ENCODE measurements around the gene IQCE.
A peak's percentile ranks its signal among the peaks of the same experiment; 100 is the strongest.

The IQCE gene

DNA sequence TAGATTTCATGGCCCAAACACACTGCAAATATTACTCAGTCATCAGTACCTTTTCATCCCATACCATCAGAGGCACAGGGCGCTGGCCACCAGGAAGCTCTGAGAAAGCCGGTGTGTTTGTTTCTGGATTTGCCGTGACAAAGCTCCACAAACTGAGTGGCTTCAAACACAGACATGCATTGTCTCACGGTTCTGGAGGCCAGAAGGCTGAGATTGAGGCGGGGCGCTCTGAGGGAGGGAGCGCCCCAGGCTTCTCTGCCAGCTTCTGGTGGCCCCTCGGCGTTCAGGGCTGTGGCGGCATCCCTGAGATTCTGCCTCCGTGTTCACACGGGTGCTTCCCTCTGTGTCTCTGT, 69.3 kb downstream of the IQCE start:
- Histone ChIP-seq H3K27me3 (ENCODE audit: control insufficient read depth in 1 of 2, insufficient read depth in 1 of 2, low read length in 2 of 2) (no peaks in the 10 kb centered on the region), H3K4me1 (ENCODE audit: control insufficient read depth, insufficient read depth, low read depth, low read length) (peaks cover 37% of the 10 kb centered on the region), H3K36me3 (ENCODE audit: control insufficient read depth in 1 of 2, insufficient read depth in 2 of 2, low read depth in 1 of 2, low read length in 2 of 2) (no peaks in the 10 kb centered on the region), H3K18ac (ENCODE audit: low read depth in 1 of 2, low read length in 2 of 2) (no peak overlapping the region), H3K4ac (ENCODE audit: low read depth in 1 of 2, low read length in 2 of 2) (no peak overlapping the region), H3K4me3 (ENCODE audit: insufficient read depth in 1 of 2, low read depth in 1 of 2, low read length in 2 of 2) (no peak overlapping the region), H2BK15ac (ENCODE audit: low read depth, poor library complexity, severe bottlenecking) (no peak overlapping the region), H2AK5ac (ENCODE audit: low read length, severe bottlenecking) (no peak overlapping the region), H4K91ac (ENCODE audit: low read length) (no peak overlapping the region), H3K79me1 (replicated peaks; ENCODE audit: low read length, poor library complexity, severe bottlenecking) (peaks cover 4% of the 10 kb centered on the region), H4K8ac (ENCODE audit: low read length) (no peak overlapping the region), H3K27ac (ENCODE audit: low read length, poor library complexity, severe bottlenecking) (no peak overlapping the region), H3K9ac (ENCODE audit: low read length) (no peak overlapping the region), H3K14ac (ENCODE audit: low read length in 2 of 2) (no peak overlapping the region), H3K9me3 (ENCODE audit: control insufficient read depth, low read length) (no peaks in the 10 kb centered on the region), H2AFZ (ENCODE audit: low read depth, low read length) (no peak overlapping the region), H2BK12ac (ENCODE audit: low read length in 2 of 2) (no peak overlapping the region), H3K4me2 (ENCODE audit: low read length, poor library complexity, severe bottlenecking) (no peak overlapping the region), H2BK120ac (ENCODE audit: low read depth, low read length) (no peak overlapping the region), H2BK5ac (ENCODE audit: low read depth, low read length, poor library complexity, severe bottlenecking) (no peak overlapping the region), H3K23ac (ENCODE audit: low read length in 2 of 2) (no peak overlapping the region)
- DNase-seq: no peak
- 83% methylated on average over 12 of the region's 12 CpGs for WGBS

DNA sequence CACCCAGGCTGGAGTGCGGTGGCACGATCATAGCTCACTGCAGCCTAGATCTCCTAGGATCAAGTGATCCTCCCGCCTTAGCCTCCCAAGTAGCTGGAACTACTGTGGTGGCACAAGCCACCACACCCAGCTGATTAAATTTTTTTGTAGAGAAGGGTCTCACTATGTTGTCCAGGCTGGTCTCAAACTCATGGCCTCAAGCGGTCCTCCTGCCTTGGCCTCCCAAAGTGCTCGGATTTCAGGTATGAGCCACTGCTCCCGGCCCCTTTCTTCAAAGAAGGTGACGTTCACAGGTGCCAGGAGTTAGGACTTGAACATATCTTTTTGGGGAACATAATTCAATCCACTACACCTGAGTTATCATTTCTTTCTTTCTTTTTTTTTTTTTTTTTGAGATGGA, 70.1 kb downstream of the IQCE start:
- no peak overlapping the region for H2BK15ac ChIP-seq (ENCODE audit: low read depth, poor library complexity, severe bottlenecking)
- H3K4me2 ChIP-seq (ENCODE audit: low read length, poor library complexity, severe bottlenecking): no peak overlapping the region

DNA sequence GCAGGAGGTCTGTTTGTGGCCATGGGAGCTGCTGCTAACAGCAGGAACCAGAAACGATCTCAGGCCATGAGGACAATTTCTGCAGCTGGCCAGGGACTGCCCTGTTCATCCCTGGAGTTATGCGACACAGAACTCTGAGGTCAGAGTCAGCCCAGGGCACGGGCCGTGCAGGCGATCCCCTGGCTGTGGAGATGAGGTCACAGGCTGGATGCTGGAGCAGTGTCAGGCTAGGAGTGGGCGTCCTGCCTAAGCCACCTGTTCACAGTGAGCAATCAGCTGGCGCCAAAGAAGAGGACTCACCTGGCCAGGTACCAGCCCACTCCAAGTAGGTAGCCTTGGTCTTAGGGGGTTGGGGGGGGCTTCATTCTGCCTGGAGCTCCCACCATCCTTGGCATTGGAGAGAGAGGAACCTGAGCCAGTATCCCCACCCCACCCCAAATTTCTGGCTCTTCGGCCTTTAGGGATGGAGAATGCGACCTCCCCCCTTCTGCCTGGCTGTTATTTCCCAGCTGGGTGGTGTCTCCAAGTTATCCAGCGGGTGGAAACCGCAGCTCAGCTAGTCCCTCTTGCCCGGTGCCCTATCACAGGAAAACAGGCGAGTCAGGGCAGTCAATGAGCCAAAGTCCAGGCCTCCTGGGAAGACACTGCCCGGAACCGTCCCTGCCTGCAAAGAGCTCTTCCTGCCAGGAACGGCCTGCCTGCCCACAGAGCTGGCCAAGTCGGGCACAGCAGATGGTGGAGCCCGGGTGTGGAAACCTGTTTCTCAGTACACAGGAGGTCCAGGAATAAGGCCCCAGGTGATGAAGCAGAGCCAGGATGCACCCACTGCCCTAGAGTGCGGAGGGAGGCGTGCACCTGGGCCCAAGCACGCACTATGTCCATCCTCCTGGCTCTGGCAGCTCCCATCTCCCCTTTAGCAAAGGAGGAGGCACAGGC, 71.2 kb downstream of the IQCE start:
- no peaks in the 10 kb centered on the region for H3K9me3 ChIP-seq (ENCODE audit: control insufficient read depth, low read length)
- peak overlapping the region; percentile 15 for H2BK15ac ChIP-seq (ENCODE audit: low read depth, poor library complexity, severe bottlenecking)
- H3K4me1 ChIP-seq (ENCODE audit: control insufficient read depth, insufficient read depth, low read depth, low read length): peaks cover 31% of the 10 kb centered on the region
- peak overlapping the region; percentile 95 for H2AK5ac ChIP-seq (ENCODE audit: low read length, severe bottlenecking)
- no peaks in the 10 kb centered on the region for H3K79me1 ChIP-seq (replicated peaks; ENCODE audit: low read length, poor library complexity, severe bottlenecking)
- no peak overlapping the region for H3K4me3 ChIP-seq (ENCODE audit: insufficient read depth in 1 of 2, low read depth in 1 of 2, low read length in 2 of 2)
- no peak overlapping the region for H2AFZ ChIP-seq (ENCODE audit: low read depth, low read length)
- 68% methylated on average over 21 of the region's 21 CpGs for WGBS
- peak overlapping the region in 1 of 2 experiments; percentile 15 for H3K4ac ChIP-seq (ENCODE audit: low read depth in 1 of 2, low read length in 2 of 2)
- H2BK12ac ChIP-seq (ENCODE audit: low read length in 2 of 2): no peak overlapping the region
- H3K4me2 ChIP-seq (ENCODE audit: low read length, poor library complexity, severe bottlenecking): no peak overlapping the region
- H2BK120ac ChIP-seq (ENCODE audit: low read depth, low read length): no peak overlapping the region
- H3K27ac ChIP-seq (ENCODE audit: low read length, poor library complexity, severe bottlenecking): peak overlapping the region; percentile 79
- peaks cover 0 to 10% of the 10 kb centered on the region in 2 experiments for H3K36me3 ChIP-seq (ENCODE audit: control insufficient read depth in 1 of 2, insufficient read depth in 2 of 2, low read depth in 1 of 2, low read length in 2 of 2)
- peak; percentile 64 for DNase-seq
- peak overlapping the region in 1 of 2 experiments; percentile 22 for H3K14ac ChIP-seq (ENCODE audit: low read length in 2 of 2)
- H3K27me3 ChIP-seq (ENCODE audit: control insufficient read depth in 1 of 2, insufficient read depth in 1 of 2, low read length in 2 of 2): no peaks in the 10 kb centered on the region
- no peak overlapping the region for H3K23ac ChIP-seq (ENCODE audit: low read length in 2 of 2)
- H4K8ac ChIP-seq (ENCODE audit: low read length): no peak overlapping the region
- H4K91ac ChIP-seq (ENCODE audit: low read length): peak overlapping the region; percentile 55
- H3K18ac ChIP-seq (ENCODE audit: low read depth in 1 of 2, low read length in 2 of 2): peak overlapping the region in 1 of 2 experiments; percentile 28
- H3K9ac ChIP-seq (ENCODE audit: low read length): peak overlapping the region; percentile 25
- H2BK5ac ChIP-seq (ENCODE audit: low read depth, low read length, poor library complexity, severe bottlenecking): no peak overlapping the region

More for the DNA sequence above, 70.1 kb downstream of the IQCE start:
- no peaks in the 10 kb centered on the region for H3K36me3 ChIP-seq (ENCODE audit: control insufficient read depth in 1 of 2, insufficient read depth in 2 of 2, low read depth in 1 of 2, low read length in 2 of 2)
- DNase-seq: no peak
- no peak overlapping the region for H2AFZ ChIP-seq (ENCODE audit: low read depth, low read length)
- 96% methylated on average over 6 of the region's 7 CpGs for WGBS
- no peak overlapping the region for H3K9ac ChIP-seq (ENCODE audit: low read length)
- peaks cover 4% of the 10 kb centered on the region for H3K79me1 ChIP-seq (replicated peaks; ENCODE audit: low read length, poor library complexity, severe bottlenecking)
- H3K27me3 ChIP-seq (ENCODE audit: control insufficient read depth in 1 of 2, insufficient read depth in 1 of 2, low read length in 2 of 2): no peaks in the 10 kb centered on the region
- no peak overlapping the region for H3K4me3 ChIP-seq (ENCODE audit: insufficient read depth in 1 of 2, low read depth in 1 of 2, low read length in 2 of 2)
- H2BK5ac ChIP-seq (ENCODE audit: low read depth, low read length, poor library complexity, severe bottlenecking): no peak overlapping the region
- H3K18ac ChIP-seq (ENCODE audit: low read depth in 1 of 2, low read length in 2 of 2): no peak overlapping the region
- H3K27ac ChIP-seq (ENCODE audit: low read length, poor library complexity, severe bottlenecking): no peak overlapping the region
- no peak overlapping the region for H3K14ac ChIP-seq (ENCODE audit: low read length in 2 of 2)
- no peak overlapping the region for H2AK5ac ChIP-seq (ENCODE audit: low read length, severe bottlenecking)
- H3K23ac ChIP-seq (ENCODE audit: low read length in 2 of 2): no peak overlapping the region
- no peaks in the 10 kb centered on the region for H3K9me3 ChIP-seq (ENCODE audit: control insufficient read depth, low read length)
- H4K8ac ChIP-seq (ENCODE audit: low read length): no peak overlapping the region
- no peak overlapping the region for H3K4ac ChIP-seq (ENCODE audit: low read depth in 1 of 2, low read length in 2 of 2)
- H2BK120ac ChIP-seq (ENCODE audit: low read depth, low read length): no peak overlapping the region
- H2BK12ac ChIP-seq (ENCODE audit: low read length in 2 of 2): no peak overlapping the region
- H3K4me1 ChIP-seq (ENCODE audit: control insufficient read depth, insufficient read depth, low read depth, low read length): peaks cover 31% of the 10 kb centered on the region
- no peak overlapping the region for H4K91ac ChIP-seq (ENCODE audit: low read length)

DNA sequence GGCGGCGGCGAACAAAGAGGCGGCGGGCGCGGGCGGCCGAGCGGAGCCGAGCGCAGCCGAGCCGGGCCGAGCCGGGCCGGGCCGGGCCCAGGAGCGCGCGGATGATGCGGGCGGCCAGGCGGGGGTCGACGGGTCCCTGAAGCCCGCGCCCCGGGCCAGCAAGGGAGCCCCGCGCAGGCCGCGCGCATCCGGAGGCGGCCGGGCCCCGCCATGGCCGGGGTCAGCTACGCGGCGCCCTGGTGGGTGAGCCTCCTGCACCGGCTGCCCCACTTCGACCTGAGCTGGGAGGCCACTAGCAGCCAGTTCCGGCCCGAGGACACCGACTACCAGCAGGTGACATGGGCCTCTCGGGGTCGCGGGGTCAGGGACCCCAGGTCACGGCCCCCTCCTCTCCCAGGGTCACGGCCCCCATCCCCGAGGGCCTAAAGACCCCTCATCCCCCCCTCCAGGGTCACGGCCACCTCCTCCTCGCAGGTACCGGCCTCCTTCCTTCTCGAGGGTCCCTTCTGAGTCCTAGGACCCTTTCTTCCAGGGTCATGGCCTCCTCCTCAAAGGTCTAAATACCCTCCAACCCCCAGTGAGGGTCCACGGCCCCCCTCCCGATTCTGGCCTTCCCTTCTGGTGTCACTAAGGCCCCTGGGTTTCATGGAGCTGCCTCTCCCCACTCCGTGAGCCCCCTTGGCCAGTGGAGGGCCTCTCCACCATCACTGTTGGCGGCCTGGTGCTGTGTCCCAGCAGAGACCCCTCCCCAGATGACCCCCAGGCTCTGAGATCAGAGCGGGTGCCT, 73.4 kb downstream of the IQCE start, which contains the start of gene TTYH3:
TSS of gene TTYH3 (plus strand) at position 41 of the 787 bp plus-strand sequence. CDS start at position 211, 170 bp downstream.
- 2% methylated on average over 30 of the region's 62 CpGs for WGBS

More for the DNA sequence above, 73.4 kb downstream of the IQCE start, which contains the start of gene TTYH3:
- H3K36me3 ChIP-seq (ENCODE audit: control insufficient read depth in 1 of 2, insufficient read depth in 2 of 2, low read depth in 1 of 2, low read length in 2 of 2): peaks cover 4 to 30% of the 10 kb centered on the region in 2 experiments
- peak within 1 kb of the TSS; percentile 68 to 93 for H3K4ac ChIP-seq (ENCODE audit: low read depth in 1 of 2, low read length in 2 of 2)
- H3K4me2 ChIP-seq (ENCODE audit: low read length, poor library complexity, severe bottlenecking): peak within 1 kb of the TSS; percentile 86
- H3K79me1 ChIP-seq (replicated peaks; ENCODE audit: low read length, poor library complexity, severe bottlenecking): no peaks in the 10 kb centered on the region
- H3K14ac ChIP-seq (ENCODE audit: low read length in 2 of 2): peak within 1 kb of the TSS; percentile 37 to 96
- peak within 1 kb of the TSS; percentile 95 for H2BK15ac ChIP-seq (ENCODE audit: low read depth, poor library complexity, severe bottlenecking)
- peak within 1 kb of the TSS; percentile 85 for H2BK120ac ChIP-seq (ENCODE audit: low read depth, low read length)
- peak within 1 kb of the TSS; percentile 92 for H3K9ac ChIP-seq (ENCODE audit: low read length)
- no peak for DNase-seq
- peak within 1 kb of the TSS in 1 of 2 experiments; percentile 98 for H3K23ac ChIP-seq (ENCODE audit: low read length in 2 of 2)
- no peaks in the 10 kb centered on the region for H3K9me3 ChIP-seq (ENCODE audit: control insufficient read depth, low read length)
- H2AFZ ChIP-seq (ENCODE audit: low read depth, low read length): no peak within 1 kb of the TSS
- peaks cover 51% of the 10 kb centered on the region for H3K4me1 ChIP-seq (ENCODE audit: control insufficient read depth, insufficient read depth, low read depth, low read length)
- peak within 1 kb of the TSS; percentile 86 for H4K8ac ChIP-seq (ENCODE audit: low read length)
- peak within 1 kb of the TSS; percentile 95 for H2BK5ac ChIP-seq (ENCODE audit: low read depth, low read length, poor library complexity, severe bottlenecking)
- peak within 1 kb of the TSS; percentile 65 for H4K91ac ChIP-seq (ENCODE audit: low read length)
- H3K27me3 ChIP-seq (ENCODE audit: control insufficient read depth in 1 of 2, insufficient read depth in 1 of 2, low read length in 2 of 2): no peaks in the 10 kb centered on the region
- H3K18ac ChIP-seq (ENCODE audit: low read depth in 1 of 2, low read length in 2 of 2): peak within 1 kb of the TSS; percentile 89 to 98
- H2AK5ac ChIP-seq (ENCODE audit: low read length, severe bottlenecking): peak within 1 kb of the TSS; percentile 87
- H3K27ac ChIP-seq (ENCODE audit: low read length, poor library complexity, severe bottlenecking): peak within 1 kb of the TSS; percentile 99
- H2BK12ac ChIP-seq (ENCODE audit: low read length in 2 of 2): peak within 1 kb of the TSS; percentile 9 to 50
- peak within 1 kb of the TSS; percentile 73 to 94 for H3K4me3 ChIP-seq (ENCODE audit: insufficient read depth in 1 of 2, low read depth in 1 of 2, low read length in 2 of 2)
